Stimulated activated CD4-positive, alpha-beta T cell treated with anti-CD3 and anti-CD28 coated beads, Interleukin-1b, Interleukin-23, amount 100 ng/mL, for 24 hours (primary cell): ENCODE data around the gene C1orf21.

Experiments used
- DNase-seq, 4 experiments: peaks; one replicate each; pipeline ENCODE4 v3.0.0-alpha.2; 2020; ENCODE audit warnings: low read depth in 4 of 4, low spot score in 1 of 4

C1orf21 gene

GRCh38 chr1:184409011-184409410 is 22.2 kb downstream of the C1orf21 start:
- DNase-seq: no peak

GRCh38 chr1:184412472-184412871 is 25.6 kb downstream of the C1orf21 start:
- no peak for DNase-seq

- no peak for DNase-seq
Observed at GRCh38 chr1:184416481-184416880, 29.7 kb downstream of the C1orf21 start.

GRCh38 chr1:184416946-184417345 is 30.1 kb downstream of the C1orf21 start:
- DNase-seq: no peak

GRCh38 chr1:184417916-184418315 is 31.1 kb downstream of the C1orf21 start:
- no peak for DNase-seq

- no peak for DNase-seq
Observed at GRCh38 chr1:184418652-184419349, 32.0 kb downstream of the C1orf21 start.

- no peak for DNase-seq
Observed at GRCh38 chr1:184419350-184420161, 32.7 kb downstream of the C1orf21 start.

- DNase-seq: no peak
Observed at GRCh38 chr1:184422490-184423233, 35.8 kb downstream of the C1orf21 start.

GRCh38 chr1:184423649-184424048 is 36.8 kb downstream of the C1orf21 start:
- no peak for DNase-seq

GRCh38 chr1:184424157-184424556 is 37.3 kb downstream of the C1orf21 start:
- no peak for DNase-seq

GRCh38 chr1:184424945-184425344 is 38.1 kb downstream of the C1orf21 start:
- no peak for DNase-seq

GRCh38 chr1:184425449-184426277 is 38.8 kb downstream of the C1orf21 start:
- DNase-seq: no peak

- no peak for DNase-seq
Observed at GRCh38 chr1:184426278-184426674, 39.4 kb downstream of the C1orf21 start.

GRCh38 chr1:184427722-184428121 is 40.9 kb downstream of the C1orf21 start:
- DNase-seq: no peak

- no peak for DNase-seq
Observed at GRCh38 chr1:184428604-184429003, 41.8 kb downstream of the C1orf21 start.

GRCh38 chr1:184429335-184429734 is 42.5 kb downstream of the C1orf21 start:
- no peak for DNase-seq

- DNase-seq: no peak
Observed at GRCh38 chr1:184433956-184434502, 47.2 kb downstream of the C1orf21 start.

GRCh38 chr1:184437291-184437690 is 50.5 kb downstream of the C1orf21 start:
- DNase-seq: no peak

- DNase-seq: no peak
Observed at GRCh38 chr1:184438363-184438762, 51.5 kb downstream of the C1orf21 start.

- DNase-seq: no peak
Observed at GRCh38 chr1:184442260-184442659, 55.4 kb downstream of the C1orf21 start.

GRCh38 chr1:184443201-184443600 is 56.4 kb downstream of the C1orf21 start:
- DNase-seq: no peak
